ENCODE data around the gene MRPL40.
"Not testable (repeated sequence)": the region's sequence is repeated elsewhere in the genome, so short reads cannot be mapped to it uniquely, and the experiment has no call there.

The MRPL40 gene

GRCh38 chr22:19407649-19408606 lies 24.4 kb upstream of the MRPL40 start:
- no peak for DNase-seq

GRCh38 chr22:19410941-19411689 lies 21.2 kb upstream of the MRPL40 start:
- DNase-seq = no peak

GRCh38 chr22:19411690-19412045 lies 20.7 kb upstream of the MRPL40 start:
- no peak for DNase-seq

- DNase-seq = no peak
Observed at GRCh38 chr22:19412478-19412877, 19.9 kb upstream of the MRPL40 start.

- no peak for DNase-seq
Observed at GRCh38 chr22:19412923-19413322, 19.4 kb upstream of the MRPL40 start.

GRCh38 chr22:19419086-19419463 lies 13.3 kb upstream of the MRPL40 start:
- no peak for DNase-seq

GRCh38 chr22:19419464-19420178 lies 12.7 kb upstream of the MRPL40 start:
- no peak for DNase-seq

- no peak for DNase-seq
Observed at GRCh38 chr22:19420321-19420720, 12.0 kb upstream of the MRPL40 start.

- DNase-seq = no peak
Observed at GRCh38 chr22:19422440-19423301, 9.7 kb upstream of the MRPL40 start.

- no peak for DNase-seq
Observed at GRCh38 chr22:19424186-19424500, 8.2 kb upstream of the MRPL40 start.

GRCh38 chr22:19429950-19430889 lies 2.1 kb upstream of the MRPL40 start:
- DNase-seq = no peak

GRCh38 chr22:19430890-19431541 lies 1.3 kb upstream of the MRPL40 start:
- no peak for DNase-seq

- no peak for DNase-seq
Observed at GRCh38 chr22:19431649-19432132, 654 bp upstream of the MRPL40 start, which contains the start of gene HIRA. TSS of gene HIRA (minus strand) at chr22:19431733. CDS start at chr22:19431476, 257 bp downstream.

- no peak for DNase-seq
Observed at GRCh38 chr22:19434401-19434800, 2.1 kb downstream of the MRPL40 start.

- no peak for DNase-seq
Observed at GRCh38 chr22:19434829-19435580, 2.7 kb downstream of the MRPL40 start.

GRCh38 chr22:19436444-19437161 lies 4.3 kb downstream of the MRPL40 start:
- DNase-seq = not testable (repeated sequence)

- DNase-seq = no peak
Observed at GRCh38 chr22:19438298-19438697, 6.0 kb downstream of the MRPL40 start.

- no peak for DNase-seq
Observed at GRCh38 chr22:19440411-19441195, 8.3 kb downstream of the MRPL40 start.
